Peyer's patch (tissue), 4 donors: ENCODE measurements around the gene CHRNG.

Experiments
- CTCF ChIP-seq, 6 experiments: fragments of 450-650 bp in 4 of 6; fragments of 200-600 bp in 2 of 6; sonication (generic) in 1 of 6; IDR thresholded peaks; one replicate each; pipeline ENCODE4 v1.5.1; 2017 to 2019; ENCODE audit warnings: antibody characterized with exemption in 6 of 6, mild to moderate bottlenecking in 3 of 6, moderate library complexity in 1 of 6
- POLR2A ChIP-seq, 2 donors: fragments of 450-650 bp; IDR thresholded peaks; one replicate each; pipeline ENCODE4 v1.5.1; 2017; ENCODE audit warnings: antibody characterized with exemption in 2 of 2, mild to moderate bottlenecking in 2 of 2, moderate library complexity in 2 of 2

- TF ChIP-seq CTCF (IDR thresholded peaks at IDR 0.05) (no peak), POLR2A (IDR thresholded peaks at IDR 0.05) (no peak)
Observed at GRCh38 chr2:232569541-232569940, 30.0 kb downstream of the CHRNG start.
